Measurements from ENCODE around the gene DLK1.

DLK1 gene

GRCh38 chr14:100715332-100715731 is 11.4 kb upstream of the DLK1 start:
- DNase-seq, result no peak

DNA sequence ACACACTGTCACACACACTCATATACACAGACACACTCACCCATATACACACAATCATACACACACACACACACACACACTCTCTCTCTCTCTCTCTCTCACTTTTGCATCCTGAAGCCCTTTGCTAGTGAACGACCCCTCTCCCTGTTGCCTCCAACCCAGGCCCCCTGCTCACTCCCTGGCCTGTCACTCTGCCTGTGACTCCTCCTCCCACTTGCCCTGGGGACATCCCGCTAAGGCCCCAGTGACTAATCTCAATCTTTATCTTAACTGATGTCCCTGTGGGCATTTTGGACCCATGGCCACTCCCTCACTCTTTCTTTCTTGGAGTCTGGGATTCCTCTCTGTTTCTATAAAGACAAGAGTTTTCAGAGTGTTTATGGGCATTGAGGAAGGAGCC is 10.9 kb upstream of the DLK1 start:
- no peak for DNase-seq

GRCh38 chr14:100717386-100717785 is 9.3 kb upstream of the DLK1 start:
- peak; percentile 95 for DNase-seq

GRCh38 chr14:100719976-100720520 is 6.6 kb upstream of the DLK1 start:
- DNase-seq, result no peak

DNA sequence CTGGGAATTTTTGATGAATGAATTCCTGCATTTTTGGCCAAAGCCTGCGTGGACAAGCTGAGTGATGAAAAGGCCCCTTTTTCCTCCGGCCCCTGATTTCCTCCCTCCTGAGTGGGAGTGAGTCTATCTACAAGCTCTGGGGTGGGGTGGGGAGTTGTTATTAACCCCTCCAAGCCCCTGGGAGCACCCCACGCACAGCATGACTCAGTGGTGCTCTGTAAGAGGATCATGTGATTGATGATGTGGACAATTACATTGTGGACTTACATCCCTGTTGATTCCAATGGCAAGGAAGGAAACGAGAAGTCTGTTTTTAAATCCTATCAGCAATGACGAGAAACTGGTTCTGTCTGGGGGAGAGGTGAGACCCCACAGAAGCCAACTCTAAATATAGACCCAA is 5.1 kb upstream of the DLK1 start:
- DNase-seq, result no peak

GRCh38 chr14:100722367-100722766 is 4.3 kb upstream of the DLK1 start:
- DNase-seq, result no peak

- DNase-seq, result no peak
Measured at GRCh38 chr14:100723135-100723829, 3.4 kb upstream of the DLK1 start.

DNA sequence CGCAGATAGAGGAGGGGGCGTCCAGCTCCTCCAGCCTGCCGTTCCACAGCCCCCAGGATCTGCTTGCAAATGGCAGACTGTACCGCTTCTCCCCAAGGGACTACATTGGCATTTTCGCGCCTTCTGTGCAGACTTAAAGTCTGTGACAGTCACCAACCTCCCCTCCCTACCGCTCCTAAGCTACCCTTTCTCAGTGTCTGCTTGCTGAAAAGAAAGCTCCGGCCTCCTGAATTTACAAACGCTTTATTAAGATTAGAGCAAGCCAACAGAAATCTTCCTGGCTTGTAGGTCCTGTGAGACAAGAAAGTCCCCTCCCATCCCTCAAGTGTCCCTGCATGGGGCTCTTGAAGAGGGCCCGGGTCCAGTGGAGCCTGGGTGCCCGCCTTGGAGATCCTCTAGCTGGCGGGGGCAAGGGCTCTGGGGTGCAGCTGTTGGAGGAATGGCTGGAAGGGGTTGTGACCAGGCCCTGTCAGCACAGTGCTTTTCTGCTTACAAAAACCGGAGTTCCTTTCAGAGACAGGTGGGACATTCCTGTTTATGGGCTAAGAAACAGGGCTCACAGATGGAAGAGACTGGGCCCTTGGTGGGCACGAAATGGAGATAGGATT is 2.8 kb upstream of the DLK1 start:
- no peak for DNase-seq

DNA sequence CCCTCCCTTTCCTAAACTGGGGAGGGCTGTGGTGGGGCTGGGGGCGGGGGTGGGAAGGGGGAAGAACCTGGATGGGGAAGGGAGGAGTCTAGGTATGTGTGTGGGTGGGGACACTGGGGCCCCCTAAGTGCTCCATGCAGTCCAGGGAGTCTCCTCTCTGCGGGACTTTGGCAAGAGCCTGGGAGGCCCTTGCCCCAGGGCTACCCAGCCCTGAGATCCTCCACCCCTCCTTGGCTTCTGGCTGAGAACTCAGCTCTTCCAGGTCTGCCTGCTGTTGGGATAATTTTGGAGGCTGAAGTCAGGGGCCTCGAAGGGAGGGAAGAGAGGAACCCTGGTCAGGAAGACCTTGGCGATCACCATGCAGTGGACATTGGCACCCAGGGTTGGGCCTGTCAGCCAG is 2.2 kb upstream of the DLK1 start:
- no peak for DNase-seq

DNA sequence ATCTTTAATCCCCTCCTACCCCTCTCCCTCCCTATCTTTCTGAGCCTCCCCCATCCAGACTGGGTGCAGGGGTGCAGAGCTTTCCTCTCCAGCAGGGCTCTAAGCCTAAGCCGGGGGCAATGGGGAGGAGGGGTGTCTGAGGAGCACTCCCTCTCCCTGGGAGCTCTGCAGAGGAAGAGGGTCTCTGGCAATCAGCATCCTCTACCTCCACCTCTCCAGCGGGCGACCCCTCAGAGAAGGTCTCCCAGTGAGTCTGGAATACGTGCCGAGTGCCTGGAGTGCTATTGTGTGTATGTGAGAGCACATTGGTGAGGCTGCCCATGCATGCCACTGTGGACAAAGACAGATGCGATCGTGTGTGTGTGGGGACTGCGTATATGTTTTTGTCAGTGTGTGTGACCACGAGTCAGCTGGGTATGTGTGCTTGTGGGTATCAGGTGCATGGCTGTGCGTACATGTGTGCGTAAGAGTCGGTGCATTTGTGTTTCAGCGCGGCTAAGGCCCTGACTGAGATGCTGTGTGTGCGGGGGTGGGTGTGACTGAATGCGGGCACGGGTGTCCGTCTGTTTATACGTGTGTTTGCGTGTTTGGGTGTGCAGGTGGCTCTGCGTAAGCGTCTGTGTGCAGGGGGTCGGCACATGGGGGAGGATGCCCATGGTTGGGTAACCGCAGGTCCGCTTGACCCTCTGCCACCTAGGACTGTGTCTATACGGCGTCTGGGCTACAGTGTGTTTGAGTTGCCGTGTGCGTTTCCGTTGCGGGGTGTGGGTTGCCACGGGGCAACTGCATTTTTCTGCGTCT is 905 bp upstream of the DLK1 start:
- DNase-seq, result no peak

DNA sequence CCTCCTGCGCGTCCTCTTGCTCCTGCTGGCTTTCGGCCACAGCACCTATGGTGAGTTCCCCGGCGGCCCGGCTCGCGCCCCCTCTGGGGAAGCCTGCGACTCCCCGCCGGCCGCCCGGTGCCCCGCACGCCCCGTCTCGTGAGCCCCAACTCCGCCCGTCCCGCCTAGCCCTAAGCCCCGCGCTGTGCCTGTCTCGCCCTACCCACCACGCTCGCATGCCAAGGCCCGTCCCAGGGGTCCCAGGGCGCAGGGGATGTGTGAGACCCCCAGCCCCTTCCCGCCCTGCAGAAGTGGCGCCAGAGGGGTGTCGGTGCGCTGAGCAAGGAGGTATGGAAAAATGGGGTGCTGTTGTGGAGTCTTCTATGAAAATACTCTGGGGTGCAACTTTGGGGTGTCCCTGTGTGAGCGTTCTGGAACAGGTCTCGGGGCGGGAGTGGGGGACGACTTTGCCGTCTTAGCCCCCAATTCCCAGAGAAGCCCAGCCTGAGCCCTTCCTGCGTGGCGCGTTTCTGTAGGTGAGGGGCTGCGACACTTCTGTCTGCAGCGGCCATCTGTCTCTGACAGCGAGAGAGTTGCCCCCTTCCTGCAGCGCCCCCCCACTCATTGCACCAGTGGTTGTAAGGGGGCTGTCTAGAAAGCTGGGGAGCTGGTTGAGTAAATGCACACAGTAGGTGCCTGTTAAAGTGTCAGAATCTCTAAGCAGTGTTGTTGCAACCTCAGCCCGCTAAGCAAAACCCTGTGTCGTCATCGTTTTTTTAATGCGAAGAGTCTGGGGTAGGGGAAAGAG is 587 bp downstream of the DLK1 start:
- no peak for DNase-seq

DNA sequence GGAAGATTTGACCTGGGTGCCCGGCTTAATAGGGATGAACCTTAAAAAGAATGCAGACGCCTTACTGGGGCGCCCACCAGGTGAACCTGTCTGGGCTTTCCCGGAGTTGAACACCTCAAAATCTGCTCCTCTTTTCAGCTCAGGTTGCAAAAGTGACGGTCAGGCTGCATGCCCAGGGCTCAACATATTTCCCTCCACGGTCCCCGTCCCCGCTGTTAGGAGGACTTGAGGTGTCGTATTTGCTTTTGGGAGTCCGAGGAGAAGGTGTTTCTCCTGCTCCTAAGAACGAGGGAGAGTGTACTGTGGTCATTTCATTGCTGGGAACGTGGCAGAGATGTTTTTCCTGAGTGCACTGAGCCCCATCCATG is 1.2 kb downstream of the DLK1 start:
- no peak for DNase-seq

DNA sequence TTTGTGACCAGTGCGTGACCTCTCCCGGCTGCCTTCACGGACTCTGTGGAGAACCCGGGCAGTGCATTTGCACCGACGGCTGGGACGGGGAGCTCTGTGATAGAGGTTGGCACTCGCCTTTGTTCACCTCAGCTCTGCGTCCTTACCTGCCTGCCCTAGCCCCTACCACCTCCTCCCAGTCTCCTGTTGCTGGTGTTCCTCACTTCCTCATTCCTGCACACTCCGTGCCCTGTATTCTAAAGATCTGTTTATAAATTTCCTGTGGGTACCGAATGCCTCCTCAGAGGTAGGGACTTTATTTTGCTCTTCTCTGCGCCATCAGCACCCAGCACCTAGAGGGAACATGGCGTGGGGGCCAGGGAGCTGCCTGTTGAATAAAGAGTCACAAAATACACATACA is 2.3 kb downstream of the DLK1 start:
- no peak for DNase-seq

DNA sequence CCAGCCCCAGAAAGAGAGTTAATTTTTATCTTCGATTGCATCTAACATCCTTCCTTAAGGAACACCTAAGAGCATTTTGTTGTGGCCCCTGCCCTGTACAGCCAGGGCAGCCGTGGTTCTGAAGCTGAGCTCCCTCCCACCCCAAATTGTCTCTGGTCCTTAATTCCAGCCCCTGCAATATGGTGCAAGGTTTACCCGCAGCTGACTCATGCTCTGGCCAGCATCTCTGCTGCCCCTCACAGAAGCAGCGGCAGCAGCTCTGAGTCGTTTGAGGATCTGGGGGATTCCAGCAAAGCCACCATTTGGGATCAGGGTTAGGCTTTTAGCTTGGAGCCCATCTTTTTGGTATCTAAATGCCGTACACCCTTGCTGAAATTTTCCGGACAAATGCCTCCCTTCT is 3.3 kb downstream of the DLK1 start:
- no peak for DNase-seq

GRCh38 chr14:100730581-100730980 is 3.9 kb downstream of the DLK1 start:
- no peak for DNase-seq

DNA sequence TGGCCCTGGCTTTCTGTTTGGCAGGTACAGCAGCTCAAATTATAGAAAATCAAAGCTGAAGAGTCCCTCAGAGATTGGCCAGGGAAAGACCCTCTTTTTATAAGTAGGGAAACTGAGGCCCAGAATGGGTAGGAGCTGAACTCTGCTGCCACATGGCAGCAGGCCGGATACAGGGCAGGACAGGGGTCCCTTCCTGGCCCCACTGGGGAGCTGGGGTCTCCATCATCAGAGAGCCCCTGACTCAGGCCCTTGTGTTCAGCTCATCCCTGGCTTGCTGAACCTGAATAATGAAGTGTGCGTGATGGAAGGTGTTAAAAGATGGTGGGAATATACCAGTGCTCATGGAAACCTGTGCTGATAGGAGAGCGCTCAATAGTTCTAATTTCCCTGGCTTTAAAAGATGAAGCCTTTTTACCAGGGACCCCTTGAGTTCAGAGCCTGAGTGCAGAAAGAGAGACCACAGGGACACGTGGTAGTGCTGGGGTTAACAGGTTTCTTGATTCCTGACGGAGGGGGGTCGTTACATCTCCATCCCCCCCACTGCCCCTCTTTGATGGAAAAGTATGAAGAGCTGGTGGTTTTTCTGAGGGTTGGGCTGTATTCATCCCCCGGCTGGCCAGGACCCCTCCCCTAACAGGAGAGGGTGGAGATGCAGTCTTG is 4.4 kb downstream of the DLK1 start:
- no peak for DNase-seq

DNA sequence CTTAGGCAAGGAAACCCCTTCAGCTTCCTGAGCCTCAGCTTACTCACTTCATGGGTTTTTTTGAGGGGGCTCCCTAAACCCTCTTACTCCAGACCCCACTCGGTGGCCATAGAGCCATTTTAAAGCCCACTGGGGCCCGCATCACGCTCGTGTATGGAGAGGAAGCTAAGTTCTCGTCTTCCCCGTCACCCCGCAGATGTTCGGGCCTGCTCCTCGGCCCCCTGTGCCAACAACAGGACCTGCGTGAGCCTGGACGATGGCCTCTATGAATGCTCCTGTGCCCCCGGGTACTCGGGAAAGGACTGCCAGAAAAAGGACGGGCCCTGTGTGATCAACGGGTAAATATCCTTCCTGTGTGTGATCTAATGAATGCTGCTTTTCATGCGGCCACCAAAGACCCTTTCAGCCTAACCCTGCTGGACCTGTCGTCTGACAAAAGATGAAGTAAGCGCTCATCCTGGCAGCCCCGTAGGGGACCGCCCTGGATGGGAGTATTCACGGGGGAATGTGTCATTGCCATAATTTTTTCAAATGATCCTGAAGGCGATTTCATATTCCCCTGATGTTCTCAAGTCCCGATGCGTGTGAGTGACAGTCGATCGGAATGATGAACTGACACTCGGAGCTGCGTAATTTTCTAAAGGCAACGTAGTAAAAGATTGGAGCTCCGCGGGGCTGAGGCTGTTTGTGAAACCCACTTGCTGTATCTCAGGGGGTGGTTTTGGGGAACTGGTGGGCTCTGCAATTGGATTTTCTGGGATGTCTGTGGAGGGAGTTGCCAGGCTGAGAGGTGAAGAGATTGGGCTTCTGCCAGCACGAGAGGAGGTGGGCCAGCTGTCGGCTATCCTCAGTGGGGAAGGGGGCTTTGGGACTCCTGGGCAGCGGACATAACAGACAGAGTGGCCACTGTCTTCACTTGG is 5.4 kb downstream of the DLK1 start:
- no peak for DNase-seq

DNA sequence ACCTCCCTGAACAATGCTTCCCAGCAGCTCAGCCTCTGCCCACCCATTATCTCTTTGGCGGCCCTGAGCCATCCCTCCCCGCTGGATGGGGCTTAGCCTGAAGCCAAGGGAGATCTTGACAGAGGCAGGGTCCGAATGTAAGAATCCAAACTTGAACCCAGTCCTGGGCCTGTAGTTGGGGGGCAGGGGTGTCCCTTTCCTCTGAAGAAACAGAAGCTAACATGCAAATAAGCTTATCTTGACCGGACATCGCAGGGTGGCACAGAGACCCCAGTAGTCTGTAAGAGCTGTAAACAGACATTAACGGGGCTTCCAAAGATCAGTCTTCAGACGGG is 6.0 kb downstream of the DLK1 start:
- no peak for DNase-seq

DNA sequence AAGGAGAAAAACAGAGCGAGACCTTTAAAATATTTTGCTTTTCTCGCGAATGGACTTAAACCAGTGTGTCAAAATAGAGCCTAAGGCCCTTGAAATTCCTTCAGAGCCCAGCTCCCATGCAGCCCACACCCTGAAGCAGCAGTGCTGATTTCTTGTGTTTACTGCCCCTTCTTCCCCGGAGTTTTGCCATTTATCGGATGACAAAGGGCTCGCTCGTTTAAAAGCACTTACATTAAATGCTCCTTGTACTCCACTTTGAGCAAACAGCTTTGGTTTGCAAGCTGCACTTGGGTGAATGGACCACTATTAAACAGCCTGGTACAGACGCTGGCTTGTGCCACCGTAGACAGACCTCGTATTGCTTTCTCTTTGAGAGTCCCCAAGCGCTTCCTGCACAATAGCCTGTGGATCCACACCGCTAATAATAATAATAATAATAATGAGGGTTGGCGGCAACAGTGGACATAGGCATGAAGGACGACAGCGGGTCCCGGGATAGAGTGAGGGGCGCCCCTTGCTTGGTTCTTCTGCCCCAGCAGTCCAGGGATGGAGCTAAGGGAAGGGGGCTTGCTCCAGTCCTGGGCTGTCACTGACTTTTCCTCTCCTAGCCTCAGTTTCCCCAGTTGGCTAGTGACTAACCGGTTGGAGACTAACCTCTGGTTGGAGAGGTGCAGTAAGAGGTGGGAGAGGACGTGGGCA is 6.6 kb downstream of the DLK1 start:
- DNase-seq, result no peak

DNA sequence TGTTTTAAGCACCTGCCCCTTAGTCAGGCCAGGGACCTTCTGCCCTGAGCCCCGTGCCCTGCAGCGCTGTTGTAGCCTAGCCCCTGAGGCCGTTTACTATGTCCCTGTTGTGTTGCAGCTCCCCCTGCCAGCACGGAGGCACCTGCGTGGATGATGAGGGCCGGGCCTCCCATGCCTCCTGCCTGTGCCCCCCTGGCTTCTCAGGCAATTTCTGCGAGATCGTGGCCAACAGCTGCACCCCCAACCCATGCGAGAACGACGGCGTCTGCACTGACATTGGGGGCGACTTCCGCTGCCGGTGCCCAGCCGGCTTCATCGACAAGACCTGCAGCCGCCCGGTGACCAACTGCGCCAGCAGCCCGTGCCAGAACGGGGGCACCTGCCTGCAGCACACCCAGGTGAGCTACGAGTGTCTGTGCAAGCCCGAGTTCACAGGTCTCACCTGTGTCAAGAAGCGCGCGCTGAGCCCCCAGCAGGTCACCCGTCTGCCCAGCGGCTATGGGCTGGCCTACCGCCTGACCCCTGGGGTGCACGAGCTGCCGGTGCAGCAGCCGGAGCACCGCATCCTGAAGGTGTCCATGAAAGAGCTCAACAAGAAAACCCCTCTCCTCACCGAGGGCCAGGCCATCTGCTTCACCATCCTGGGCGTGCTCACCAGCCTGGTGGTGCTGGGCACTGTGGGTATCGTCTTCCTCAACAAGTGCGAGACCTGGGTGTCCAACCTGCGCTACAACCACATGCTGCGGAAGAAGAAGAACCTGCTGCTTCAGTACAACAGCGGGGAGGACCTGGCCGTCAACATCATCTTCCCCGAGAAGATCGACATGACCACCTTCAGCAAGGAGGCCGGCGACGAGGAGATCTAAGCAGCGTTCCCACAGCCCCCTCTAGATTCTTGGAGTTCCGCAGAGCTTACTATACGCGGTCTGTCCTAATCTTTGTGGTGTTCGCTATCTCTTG is 7.6 kb downstream of the DLK1 start:
- no peak for DNase-seq
